B cell (primary cell): ENCODE data around the gene COBLL1.

Source experiments
- EZH2 ChIP-seq: IDR thresholded peaks from 2 replicates; pipeline ENCODE4 v1.6.1; 2012; ENCODE audit warnings: borderline replicate concordance, low read depth, mild to moderate bottlenecking, moderate library complexity, low read length; ENCODE audit not compliant: insufficient read depth, poor library complexity, severe bottlenecking
- TF ChIP-seq, protein P1 (sequence below): fragments of 200-600 bp; IDR thresholded peaks from one replicate; pipeline ENCODE4 v1.8.0; 2022; ENCODE audit warnings: antibody characterized with exemption, mild to moderate bottlenecking

DNA sequence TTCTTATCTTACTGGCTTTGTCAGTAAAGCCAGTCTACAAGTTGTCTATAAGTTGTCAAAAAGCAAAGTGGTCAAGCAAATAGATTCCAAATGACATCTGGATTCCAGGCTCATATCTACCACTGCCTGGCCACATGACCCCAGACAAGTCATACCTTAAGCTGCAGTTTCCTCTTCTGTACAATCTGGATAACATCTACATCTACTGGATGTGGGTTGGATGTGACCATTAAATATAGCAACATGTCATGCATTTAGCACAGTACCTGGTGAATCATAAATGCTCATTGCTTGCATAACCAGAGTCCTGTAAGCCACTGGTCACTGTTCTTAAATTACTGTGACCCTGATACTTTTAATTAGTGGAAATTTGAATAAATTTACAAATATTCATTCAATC is 16.8 kb downstream of the COBLL1 start:
- TF ChIP-seq, protein P1, sequence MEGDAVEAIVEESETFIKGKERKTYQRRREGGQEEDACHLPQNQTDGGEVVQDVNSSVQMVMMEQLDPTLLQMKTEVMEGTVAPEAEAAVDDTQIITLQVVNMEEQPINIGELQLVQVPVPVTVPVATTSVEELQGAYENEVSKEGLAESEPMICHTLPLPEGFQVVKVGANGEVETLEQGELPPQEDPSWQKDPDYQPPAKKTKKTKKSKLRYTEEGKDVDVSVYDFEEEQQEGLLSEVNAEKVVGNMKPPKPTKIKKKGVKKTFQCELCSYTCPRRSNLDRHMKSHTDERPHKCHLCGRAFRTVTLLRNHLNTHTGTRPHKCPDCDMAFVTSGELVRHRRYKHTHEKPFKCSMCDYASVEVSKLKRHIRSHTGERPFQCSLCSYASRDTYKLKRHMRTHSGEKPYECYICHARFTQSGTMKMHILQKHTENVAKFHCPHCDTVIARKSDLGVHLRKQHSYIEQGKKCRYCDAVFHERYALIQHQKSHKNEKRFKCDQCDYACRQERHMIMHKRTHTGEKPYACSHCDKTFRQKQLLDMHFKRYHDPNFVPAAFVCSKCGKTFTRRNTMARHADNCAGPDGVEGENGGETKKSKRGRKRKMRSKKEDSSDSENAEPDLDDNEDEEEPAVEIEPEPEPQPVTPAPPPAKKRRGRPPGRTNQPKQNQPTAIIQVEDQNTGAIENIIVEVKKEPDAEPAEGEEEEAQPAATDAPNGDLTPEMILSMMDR: no peak
- TF ChIP-seq EZH2: no peak
